Body of pancreas (tissue), 4 donors: ENCODE measurements around the gene SERPINB4. TPM values are rescaled to one million over a fixed set of nuclear protein-coding genes. Genes with fewer than 3 reads are reported as not detected.
"Not testable (repeated sequence)": the region's sequence is repeated elsewhere in the genome, so short reads cannot be mapped to it uniquely, and the experiment has no call there.

ENCODE experiments used
- ATAC-seq: fragments of 150-250 bp; one replicate; pipeline ENCODE4 v1.9.1; 2016
- DNase-seq, 4 donors: peaks; one replicate each; pipeline ENCODE4 v3.0.0-alpha.2; 2019
- H3K27ac ChIP-seq, 4 donors: fragments of 200-600 bp; sonication (generic); 1 replicate in 3 of 4; 2 replicates in 1 of 4; pipeline versions ENCODE4 v1.5.1 to v1.6.1; 2016 to 2019; ENCODE audit warnings: mild to moderate bottlenecking in 1 of 4, mixed read lengths in 1 of 4, moderate library complexity in 1 of 4
- H3K27me3 ChIP-seq, 2 donors: fragments of 200-600 bp; sonication (generic); one replicate each; pipeline ENCODE4 v1.6.0; 2016; ENCODE audit warnings: mild to moderate bottlenecking in 1 of 2
- H3K36me3 ChIP-seq, 2 donors: fragments of 200-600 bp; sonication (generic); replicated peaks in 1 of 2; 2 replicates each; pipeline ENCODE4 v1.5.1; 2016; ENCODE audit warnings: low read depth in 2 of 2; ENCODE audit not compliant: insufficient read depth in 1 of 2
- H3K4me1 ChIP-seq: fragments of 200-600 bp; sonication (generic); one replicate; pipeline ENCODE4 v1.6.0; 2016
- H3K4me3 ChIP-seq, 2 donors: fragments of 200-600 bp; sonication (generic); 1 replicate in 1 of 2; 2 replicates in 1 of 2; pipeline ENCODE4 v1.5.1; 2016 to 2019
- H3K9me3 ChIP-seq, 3 donors: fragments of 200-600 bp; sonication (generic); 1 replicate in 2 of 3; 2 replicates in 1 of 3; pipeline ENCODE4 v1.5.1; 2016
- CTCF ChIP-seq, 7 experiments: fragments of 450-650 bp in 4 of 7; fragments of 200-600 bp in 3 of 7; sonication (generic) in 3 of 7; IDR thresholded peaks; one replicate each; pipeline ENCODE4 v1.5.1; 2016 to 2019; ENCODE audit warnings: antibody characterized with exemption in 7 of 7
- POLR2A ChIP-seq, 3 donors: fragments of 450-650 bp; IDR thresholded peaks; one replicate each; pipeline ENCODE4 v1.6.1; 2016; ENCODE audit warnings: antibody characterized with exemption in 3 of 3, mild to moderate bottlenecking in 2 of 3
- WGBS, 2 donors: methylation state at CpG; one replicate each; pipeline ENCODE4 v1.1.5; 2017; 5-methylcytosine and 5-hydroxymethylcytosine counted together
- intact Hi-C: fragments of 100-400 bp; cut with DNase I; formaldehyde crosslinking; loops from one replicate; pipeline ENCODE4 v1.15.1; 2023
- total RNA-seq, 2 donors: library from RNA; depleted of rRNA; stranded (reverse); fragments of >200 nt; gene quantifications; one replicate each; pipeline ENCODE4 v1.1.0, GENCODE V29; 2016

Gene SERPINB4
- total RNA-seq, 2 donors from 2014 or later, result not detected

GRCh38 chr18:63646936-63647335, 2.9 kb upstream of the SERPINB4 start:
- ATAC-seq, result no peak
- Histone ChIP-seq H3K9me3 (no peaks in the 10 kb centered on the region), H3K27ac (no peak overlapping the region), H3K4me3 (no peak overlapping the region), H3K4me1 (no peaks in the 10 kb centered on the region), H3K36me3 (no peaks in the 10 kb centered on the region), H3K27me3 (no peaks in the 10 kb centered on the region)
- intact Hi-C loops, result no loop called here
- DNase-seq, result no peak
- TF ChIP-seq CTCF (IDR thresholded peaks at IDR 0.05), result no peak
- TF ChIP-seq POLR2A (IDR thresholded peaks at IDR 0.05), result no peak

GRCh38 chr18:63644694-63645093, 638 bp upstream of the SERPINB4 start:
- DNase-seq, H3K4me3 ChIP-seq, ATAC-seq, H3K36me3 ChIP-seq, H3K4me1 ChIP-seq, H3K9me3 ChIP-seq, H3K27ac ChIP-seq, H3K27me3 ChIP-seq, intact Hi-C loops: not testable (repeated sequence)
- WGBS, 2 donors, result 85 to 93% methylated on average over 1 of the region's 1 CpG

- 74 to 81% methylated on average over 4 of the region's 4 CpGs for WGBS, 2 donors
- intact Hi-C loops, DNase-seq, H3K27ac ChIP-seq, H3K36me3 ChIP-seq, H3K4me3 ChIP-seq, ATAC-seq, H3K27me3 ChIP-seq, H3K9me3 ChIP-seq, H3K4me1 ChIP-seq: not testable (repeated sequence)
Measured at GRCh38 chr18:63642668-63643356, 1.2 kb downstream of the SERPINB4 start.

- H3K27me3 ChIP-seq, ATAC-seq, H3K27ac ChIP-seq, intact Hi-C loops, H3K4me1 ChIP-seq, H3K4me3 ChIP-seq, H3K9me3 ChIP-seq, DNase-seq, H3K36me3 ChIP-seq: not testable (repeated sequence)
- 68 to 80% methylated on average over 4 of the region's 4 CpGs for WGBS, 2 donors
Measured at GRCh38 chr18:63641157-63641680, 2.8 kb downstream of the SERPINB4 start.

- no peak overlapping the region for H3K4me3 ChIP-seq
- intact Hi-C loops, result no loop called here
- no peaks in the 10 kb centered on the region for H3K9me3 ChIP-seq
- TF ChIP-seq POLR2A (IDR thresholded peaks at IDR 0.05) (no peak), CTCF (IDR thresholded peaks at IDR 0.05) (no peak)
- H3K27ac ChIP-seq, result no peak overlapping the region
- ATAC-seq (no peak), DNase-seq (no peak)
- H3K36me3 ChIP-seq, result no peaks in the 10 kb centered on the region
- no peaks in the 10 kb centered on the region for H3K4me1 ChIP-seq
- WGBS, 2 donors, result 69 to 81% methylated on average over 6 of the region's 6 CpGs
- H3K27me3 ChIP-seq, result no peaks in the 10 kb centered on the region
Measured at GRCh38 chr18:63637703-63638102, 6.4 kb downstream of the SERPINB4 start.

- Histone ChIP-seq H3K9me3 (peaks cover 0 to 25% (median 0%) of the 10 kb centered on the region in 3 donors), H3K36me3 (no peaks in the 10 kb centered on the region), H3K27ac (no peak overlapping the region), H3K4me1 (no peaks in the 10 kb centered on the region), H3K27me3 (no peaks in the 10 kb centered on the region), H3K4me3 (no peak overlapping the region)
- no peak for TF ChIP-seq POLR2A (IDR thresholded peaks at IDR 0.05)
- TF ChIP-seq CTCF (IDR thresholded peaks at IDR 0.05), result no peak
- ATAC-seq (no peak), DNase-seq (no peak)
- intact Hi-C loops, result no loop called here
Measured at GRCh38 chr18:63627819-63628218, 16.2 kb downstream of the SERPINB4 start.
